ENCODE data around the gene ENTPD8. TPM values are rescaled to one million over a fixed set of nuclear protein-coding genes. Genes with fewer than 3 reads are reported as not detected.

The ENTPD8 gene
- total RNA-seq, 1 donor from 2014 or later: 0.21 TPM

- Mint-ChIP-seq H3K4me1 (ENCODE audit: unreplicated experiment) (peaks cover under 1% of the 10 kb centered on the region), H3K9me3 (ENCODE audit: unreplicated experiment) (no peaks in the 10 kb centered on the region), H3K27ac (ENCODE audit: unreplicated experiment) (no peak overlapping the region), H3K27me3 (ENCODE audit: unreplicated experiment) (no peaks in the 10 kb centered on the region), H3K4me3 (ENCODE audit: unreplicated experiment) (no peak overlapping the region), H3K36me3 (ENCODE audit: low read depth, unreplicated experiment) (no peaks in the 10 kb centered on the region)
- DNase-seq (ENCODE audit: low spot score): no peak
- no peak for TF ChIP-seq CTCF (IDR thresholded peaks at IDR 0.05; ENCODE audit: unreplicated experiment)
Measured at GRCh38 chr9:137484551-137485315, 43.6 kb upstream of the ENTPD8 start.

DNA sequence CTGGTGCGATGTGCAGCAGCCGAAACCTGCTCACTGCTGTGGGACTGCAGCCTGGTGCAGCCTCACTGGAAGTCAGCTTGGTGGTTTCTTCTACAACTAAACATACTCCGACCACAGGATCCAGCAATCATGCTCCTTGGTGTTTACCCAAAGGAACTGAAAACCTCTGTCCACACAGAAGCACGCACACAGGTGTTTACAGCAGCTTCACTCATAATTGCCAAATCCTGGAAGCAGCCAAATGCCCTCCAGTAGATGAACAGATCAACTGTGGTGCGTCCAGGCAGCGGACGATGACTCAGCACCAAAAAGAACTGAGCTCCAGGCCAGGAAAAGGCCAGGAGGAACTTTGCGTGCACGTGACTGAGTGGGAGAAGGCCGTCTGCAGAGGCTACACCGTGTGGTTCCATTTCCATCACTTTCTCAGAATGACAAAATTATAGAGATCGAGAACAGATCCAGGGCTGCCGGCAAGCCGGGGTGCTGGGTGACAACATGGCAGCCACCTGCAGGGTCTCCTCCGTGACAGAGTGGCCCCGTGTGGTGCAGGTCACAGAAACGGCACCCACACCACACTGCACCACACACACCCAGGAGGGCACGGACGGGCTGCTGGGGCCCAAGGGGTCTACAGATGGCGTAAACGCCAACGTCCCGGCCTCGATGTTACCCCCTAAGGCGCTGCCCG, 41.1 kb upstream of the ENTPD8 start:
- Mint-ChIP-seq H3K27me3 (ENCODE audit: unreplicated experiment) (peaks cover 5% of the 10 kb centered on the region), H3K36me3 (ENCODE audit: low read depth, unreplicated experiment) (peaks cover 3% of the 10 kb centered on the region), H3K4me1 (ENCODE audit: unreplicated experiment) (peaks cover 6% of the 10 kb centered on the region), H3K4me3 (ENCODE audit: unreplicated experiment) (no peak overlapping the region), H3K27ac (ENCODE audit: unreplicated experiment) (no peak overlapping the region), H3K9me3 (ENCODE audit: unreplicated experiment) (no peaks in the 10 kb centered on the region)
- no peak for TF ChIP-seq CTCF (IDR thresholded peaks at IDR 0.05; ENCODE audit: unreplicated experiment)
- no peak for DNase-seq (ENCODE audit: low spot score)

DNA sequence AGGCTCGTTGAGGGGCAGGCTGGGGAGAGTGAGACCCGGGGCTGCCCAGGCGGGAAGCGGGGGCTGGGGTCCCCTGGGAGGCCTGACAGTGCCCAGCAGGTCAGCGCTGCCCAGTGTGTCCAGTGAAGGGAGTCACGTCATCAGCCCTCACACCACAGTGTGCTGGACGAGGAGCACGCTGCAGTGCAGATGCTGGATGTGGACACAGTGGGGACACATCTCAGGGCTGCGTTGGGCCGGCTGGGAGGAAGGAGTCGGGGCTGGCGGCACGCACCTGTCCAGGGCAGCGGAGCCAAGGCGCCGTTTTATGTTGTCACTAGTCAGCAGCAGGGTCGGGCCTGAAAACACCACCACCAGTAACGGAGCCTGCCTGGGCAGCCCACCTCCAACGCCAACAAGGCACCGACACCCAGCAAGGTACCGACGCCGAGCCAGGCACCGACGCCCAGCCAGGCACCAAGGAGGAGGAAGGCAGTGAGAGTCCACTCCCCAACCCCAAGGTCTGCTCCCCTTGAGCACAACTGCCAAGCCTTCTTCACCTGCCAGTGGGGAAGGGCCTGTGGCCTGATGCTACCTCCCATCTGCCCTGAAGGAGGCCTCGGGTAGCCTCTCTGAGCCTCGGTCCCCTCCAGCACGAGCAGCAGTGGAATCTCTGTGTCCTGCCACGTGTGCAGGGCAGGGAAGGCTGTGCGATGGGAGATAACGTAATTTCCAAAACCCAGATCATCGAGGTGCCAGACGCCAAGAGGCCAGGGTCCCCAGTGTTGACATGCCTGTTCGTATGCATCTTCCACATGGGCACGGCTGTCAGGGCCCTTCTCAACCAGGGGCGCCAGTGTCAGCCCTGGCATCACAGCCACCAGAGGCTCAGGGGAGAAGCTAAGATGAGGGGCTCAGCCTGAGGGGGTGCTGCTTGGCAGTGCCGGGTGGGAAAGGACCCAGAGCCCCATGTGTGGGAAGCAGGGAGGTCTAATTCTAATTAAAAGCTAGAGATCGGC, 39.8 kb upstream of the ENTPD8 start:
- Mint-ChIP-seq H3K4me3 (ENCODE audit: unreplicated experiment) (no peak overlapping the region), H3K27me3 (ENCODE audit: unreplicated experiment) (peaks cover 7% of the 10 kb centered on the region), H3K4me1 (ENCODE audit: unreplicated experiment) (peaks cover 6% of the 10 kb centered on the region), H3K27ac (ENCODE audit: unreplicated experiment) (no peak overlapping the region), H3K9me3 (ENCODE audit: unreplicated experiment) (no peaks in the 10 kb centered on the region), H3K36me3 (ENCODE audit: low read depth, unreplicated experiment) (peaks cover 6% of the 10 kb centered on the region)
- DNase-seq (ENCODE audit: low spot score): no peak
- TF ChIP-seq CTCF (IDR thresholded peaks at IDR 0.05; ENCODE audit: unreplicated experiment): no peak

- H3K4me3 Mint-ChIP-seq (ENCODE audit: unreplicated experiment): peak overlapping the region; percentile 87
- no peak for DNase-seq (ENCODE audit: low spot score)
- H3K36me3 Mint-ChIP-seq (ENCODE audit: low read depth, unreplicated experiment): peaks cover 11% of the 10 kb centered on the region
- peaks cover 6% of the 10 kb centered on the region for H3K4me1 Mint-ChIP-seq (ENCODE audit: unreplicated experiment)
- peak overlapping the region; percentile 93 for H3K27ac Mint-ChIP-seq (ENCODE audit: unreplicated experiment)
- peaks cover 7% of the 10 kb centered on the region for H3K27me3 Mint-ChIP-seq (ENCODE audit: unreplicated experiment)
- peaks cover 4% of the 10 kb centered on the region for H3K9me3 Mint-ChIP-seq (ENCODE audit: unreplicated experiment)
- no peak for TF ChIP-seq CTCF (IDR thresholded peaks at IDR 0.05; ENCODE audit: unreplicated experiment)
Measured at GRCh38 chr9:137479892-137480685, 38.9 kb upstream of the ENTPD8 start.
